H9 (cell line): Measurements from ENCODE around the gene ARL4C. TPM values are rescaled to one million over a fixed set of nuclear protein-coding genes. Genes with fewer than 3 reads are reported as not detected.

Experiments
- DNase-seq: peaks from one replicate; pipeline ENCODE4 v3.0.0-alpha.2; 2017
- H2AFZ ChIP-seq: one replicate; pipeline ENCODE4 v1.6.1; 2013; ENCODE audit warnings: mild to moderate bottlenecking, low read length, control low read depth, moderate library complexity
- H2AK5ac ChIP-seq: 2 replicates; pipeline ENCODE4 v1.6.1; 2013; ENCODE audit warnings: low read length, control low read depth, mixed read lengths; ENCODE audit not compliant: insufficient read length
- H2BK120ac ChIP-seq: one replicate; pipeline ENCODE4 v1.6.1; 2013; ENCODE audit warnings: low read depth, mild to moderate bottlenecking, low read length, control low read depth, inconsistent platforms; ENCODE audit not compliant: poor library complexity, severe bottlenecking
- H2BK12ac ChIP-seq: 2 replicates; pipeline ENCODE4 v1.6.1; 2013; ENCODE audit warnings: low read length, control low read depth, mixed read lengths, low read depth; ENCODE audit not compliant: insufficient read length
- H2BK15ac ChIP-seq: 2 replicates; pipeline ENCODE4 v1.6.1; 2013; ENCODE audit warnings: low read depth, low read length, control low read depth
- H2BK20ac ChIP-seq: one replicate; pipeline ENCODE4 v1.6.1; 2013; ENCODE audit warnings: low read depth, mild to moderate bottlenecking, low read length, control low read depth, inconsistent platforms; ENCODE audit not compliant: poor library complexity, severe bottlenecking
- H2BK5ac ChIP-seq: 2 replicates; pipeline ENCODE4 v1.6.1; 2013; ENCODE audit warnings: low read length, control low read depth, mixed read lengths; ENCODE audit not compliant: insufficient read length
- H3K14ac ChIP-seq: 2 replicates; pipeline ENCODE4 v1.6.1; 2013; ENCODE audit warnings: low read length, control low read depth; ENCODE audit not compliant: insufficient read depth
- H3K18ac ChIP-seq: 2 replicates; pipeline ENCODE4 v1.6.1; 2013; ENCODE audit warnings: low read depth, mild to moderate bottlenecking, mixed read lengths, low read length, control low read depth; ENCODE audit not compliant: insufficient read length
- H3K23ac ChIP-seq: 2 replicates; pipeline ENCODE4 v1.6.1; 2013; ENCODE audit warnings: low read length, control low read depth, mixed read lengths, low read depth; ENCODE audit not compliant: insufficient read length
- H3K23me2 ChIP-seq: 2 replicates; pipeline ENCODE4 v1.6.1; 2013; ENCODE audit warnings: low read depth, mild to moderate bottlenecking, mixed read lengths, low read length, control low read depth; ENCODE audit not compliant: insufficient read length, poor library complexity, severe bottlenecking
- H3K27ac ChIP-seq: 2 replicates; pipeline ENCODE4 v1.5.1; 2013; ENCODE audit warnings: low read length, control low read depth, mixed read lengths, low read depth; ENCODE audit not compliant: insufficient read length
- H3K27me3 ChIP-seq: 2 replicates; pipeline ENCODE4 v1.6.1; 2013; ENCODE audit warnings: low read length, control low read depth, inconsistent platforms; ENCODE audit not compliant: insufficient read depth
- H3K4ac ChIP-seq: 2 replicates; pipeline ENCODE4 v1.6.1; 2013; ENCODE audit warnings: low read depth, mild to moderate bottlenecking, control low read depth, inconsistent platforms, low read length, moderate library complexity
- H3K4me1 ChIP-seq: 2 replicates; pipeline ENCODE4 v1.6.1; 2013; ENCODE audit warnings: low read length, control low read depth, inconsistent platforms; ENCODE audit not compliant: insufficient read depth
- H3K4me2 ChIP-seq: 2 replicates; pipeline ENCODE4 v1.6.1; 2013; ENCODE audit warnings: low read length, control low read depth, mixed read lengths; ENCODE audit not compliant: insufficient read length, insufficient read depth
- H3K56ac ChIP-seq: 2 replicates; pipeline ENCODE4 v1.6.1; 2013; ENCODE audit warnings: low read depth, mild to moderate bottlenecking, mixed read lengths, low read length, control low read depth; ENCODE audit not compliant: insufficient read length
- H3K79me1 ChIP-seq: 2 replicates; pipeline ENCODE4 v1.6.1; 2013; ENCODE audit warnings: low read depth, mild to moderate bottlenecking, moderate library complexity, low read length, control low read depth, inconsistent platforms; ENCODE audit not compliant: insufficient read depth, poor library complexity, severe bottlenecking
- H3K79me2 ChIP-seq: 2 replicates; pipeline ENCODE4 v1.6.1; 2013; ENCODE audit warnings: low read length, control low read depth, inconsistent platforms; ENCODE audit not compliant: insufficient read depth
- H3K9ac ChIP-seq: 2 replicates; pipeline ENCODE4 v1.6.1; 2013; ENCODE audit warnings: low read length, control low read depth, mixed read lengths; ENCODE audit not compliant: insufficient read length; ENCODE audit errors: extremely low read depth
- H3K9me3 ChIP-seq: one replicate; pipeline ENCODE4 v1.6.1; 2013; ENCODE audit warnings: low read depth, low read length, inconsistent platforms; ENCODE audit not compliant: control insufficient read depth
- H3T11ph ChIP-seq: one replicate; pipeline ENCODE4 v1.6.1; 2013; ENCODE audit warnings: mild to moderate bottlenecking, low read length, control low read depth, inconsistent platforms
- H4K20me1 ChIP-seq: one replicate; pipeline ENCODE4 v1.6.1; 2013; ENCODE audit not compliant: control insufficient read depth, insufficient read length, insufficient read depth
- H4K5ac ChIP-seq: 2 replicates; pipeline ENCODE4 v1.6.1; 2013; ENCODE audit warnings: low read depth, mild to moderate bottlenecking, mixed read lengths, low read length, control low read depth; ENCODE audit not compliant: insufficient read length
- H4K8ac ChIP-seq: replicated peaks from 2 replicates; pipeline ENCODE4 v1.6.1; 2013; ENCODE audit warnings: low read length, control low read depth, mixed read lengths, low read depth; ENCODE audit not compliant: insufficient read length
- H4K91ac ChIP-seq: 2 replicates; pipeline ENCODE4 v1.6.1; 2013; ENCODE audit warnings: low read depth, mild to moderate bottlenecking, moderate library complexity, mixed read lengths, low read length, control low read depth; ENCODE audit not compliant: insufficient read length
- H3K27ac Mint-ChIP-seq, 3 experiments: 2 replicates in 2 of 3; 3 replicates in 1 of 3; pipeline ENCODE4 v1.8.0; 2020 to 2021; ENCODE audit warnings: mixed read lengths in 3 of 3, mild to moderate bottlenecking in 1 of 3, moderate library complexity in 1 of 3
- H3K27me3 Mint-ChIP-seq: 2 replicates; pipeline ENCODE4 v1.8.0; 2021; ENCODE audit warnings: low read depth, mild to moderate bottlenecking, moderate library complexity, mixed read lengths
- H3K36me3 Mint-ChIP-seq, 3 experiments: 2 replicates in 2 of 3; 3 replicates in 1 of 3; pipeline ENCODE4 v1.8.0; 2020 to 2021; ENCODE audit warnings: low read depth in 3 of 3, mixed read lengths in 3 of 3; ENCODE audit not compliant: insufficient read depth in 1 of 3
- H3K4me1 Mint-ChIP-seq, 2 experiments: 2 replicates each; pipeline ENCODE4 v1.8.0; 2020; ENCODE audit warnings: mixed read lengths in 2 of 2
- H3K4me3 Mint-ChIP-seq, 2 experiments: 2 replicates in 1 of 2; 3 replicates in 1 of 2; pipeline ENCODE4 v1.8.0; 2020 to 2021; ENCODE audit warnings: mild to moderate bottlenecking in 2 of 2, mixed read lengths in 2 of 2, moderate library complexity in 1 of 2
- H3K9me3 Mint-ChIP-seq, 2 experiments: 2 replicates in 1 of 2; 3 replicates in 1 of 2; pipeline ENCODE4 v1.8.0; 2020; ENCODE audit warnings: mild to moderate bottlenecking in 2 of 2, mixed read lengths in 2 of 2, moderate library complexity in 1 of 2
- WGBS: extraction: QIAGEN DNeasy Blood & Tissue Kit; methylation state at CpG from one replicate; pipeline ENCODE4 v1.1.7; 2013; ENCODE audit warnings: missing lambda C conversion rate, low lambda C conversion rate, mixed read lengths; ENCODE audit not compliant: insufficient read length; ENCODE audit errors: extremely low coverage; 5-methylcytosine and 5-hydroxymethylcytosine counted together
- total RNA-seq: library from RNA; stranded (reverse); gene quantifications from 2 replicates; pipeline ENCODE4 v1.2.1, GENCODE V29; 2021
- TF ChIP-seq, protein P1 (sequence below): fragments of 200-600 bp; sonication (generic); conservative IDR thresholded peaks from 3 replicates; pipeline ENCODE4 v1.8.0; 2021; ENCODE audit warnings: antibody characterized with exemption, mild to moderate bottlenecking

ARL4C gene
- total RNA-seq, 1 experiment from 2014 or later: 12.0 TPM

DNA sequence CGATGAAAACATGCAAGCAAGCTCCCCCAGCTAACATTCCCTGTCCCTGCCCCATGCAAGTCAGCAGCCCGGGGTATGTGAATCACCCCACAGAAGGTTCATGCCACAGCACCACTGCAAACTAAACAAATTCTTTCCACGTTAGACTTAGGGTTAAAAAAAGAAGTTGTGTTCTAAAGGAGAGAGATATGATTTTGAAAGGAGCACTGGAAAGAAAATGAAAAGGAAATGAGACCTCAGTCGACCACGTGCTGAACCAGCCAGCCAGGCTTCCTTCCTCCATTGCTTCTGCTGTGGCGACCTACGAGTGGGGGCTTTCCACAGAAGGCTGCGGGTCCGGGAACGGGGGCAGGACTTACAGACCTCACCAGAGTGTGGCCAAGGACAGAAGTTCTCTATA lies 52.0 kb downstream of the ARL4C start:
- peaks cover 30 to 32% of the 10 kb centered on the region in 2 experiments for H3K4me1 Mint-ChIP-seq
- no peak overlapping the region for H3K27ac ChIP-seq
- no peak for DNase-seq

More for the DNA sequence above, 52.0 kb downstream of the ARL4C start:
- H3K4ac ChIP-seq: no peak overlapping the region
- no peak overlapping the region for H3K9ac ChIP-seq
- Mint-ChIP-seq H3K27ac (no peak overlapping the region), H3K9me3 (no peaks in the 10 kb centered on the region), H3K36me3 (peaks cover 0 to 3% (median 0%) of the 10 kb centered on the region in 3 experiments; a peak in 2 of 7 replicates), H3K4me3 (no peak overlapping the region), H3K27me3 (peaks cover 38% of the 10 kb centered on the region)
- no peak overlapping the region for H3K23ac ChIP-seq
- H3K9me3 ChIP-seq: no peaks in the 10 kb centered on the region
- H3K4me2 ChIP-seq: no peak overlapping the region
- H4K8ac ChIP-seq: no peak overlapping the region
- no peaks in the 10 kb centered on the region; the same call in 1 of the 2 replicates for H3K27me3 ChIP-seq
- H2BK5ac ChIP-seq: no peak overlapping the region
- no peaks in the 10 kb centered on the region for H3K23me2 ChIP-seq
- TF ChIP-seq, protein P1, sequence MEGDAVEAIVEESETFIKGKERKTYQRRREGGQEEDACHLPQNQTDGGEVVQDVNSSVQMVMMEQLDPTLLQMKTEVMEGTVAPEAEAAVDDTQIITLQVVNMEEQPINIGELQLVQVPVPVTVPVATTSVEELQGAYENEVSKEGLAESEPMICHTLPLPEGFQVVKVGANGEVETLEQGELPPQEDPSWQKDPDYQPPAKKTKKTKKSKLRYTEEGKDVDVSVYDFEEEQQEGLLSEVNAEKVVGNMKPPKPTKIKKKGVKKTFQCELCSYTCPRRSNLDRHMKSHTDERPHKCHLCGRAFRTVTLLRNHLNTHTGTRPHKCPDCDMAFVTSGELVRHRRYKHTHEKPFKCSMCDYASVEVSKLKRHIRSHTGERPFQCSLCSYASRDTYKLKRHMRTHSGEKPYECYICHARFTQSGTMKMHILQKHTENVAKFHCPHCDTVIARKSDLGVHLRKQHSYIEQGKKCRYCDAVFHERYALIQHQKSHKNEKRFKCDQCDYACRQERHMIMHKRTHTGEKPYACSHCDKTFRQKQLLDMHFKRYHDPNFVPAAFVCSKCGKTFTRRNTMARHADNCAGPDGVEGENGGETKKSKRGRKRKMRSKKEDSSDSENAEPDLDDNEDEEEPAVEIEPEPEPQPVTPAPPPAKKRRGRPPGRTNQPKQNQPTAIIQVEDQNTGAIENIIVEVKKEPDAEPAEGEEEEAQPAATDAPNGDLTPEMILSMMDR: no peak
- H3K79me2 ChIP-seq: no peaks in the 10 kb centered on the region
- no peaks in the 10 kb centered on the region for H4K20me1 ChIP-seq
- H3K4me1 ChIP-seq: peaks cover 3% of the 10 kb centered on the region; the same call in 1 of the 2 replicates
- H2BK12ac ChIP-seq: no peak overlapping the region
- no peak overlapping the region for H2AFZ ChIP-seq
- no peak overlapping the region for H4K91ac ChIP-seq
- no peak overlapping the region for H3T11ph ChIP-seq
- no peaks in the 10 kb centered on the region for H3K79me1 ChIP-seq
- no peak overlapping the region for H2BK15ac ChIP-seq
- no peak overlapping the region for H2BK120ac ChIP-seq
- H4K5ac ChIP-seq: no peak overlapping the region
- H3K18ac ChIP-seq: no peak overlapping the region
- no peak overlapping the region for H3K56ac ChIP-seq
- no CpG with 5 or more reads among the region's 10 CpGs for WGBS
- no peak overlapping the region for H2AK5ac ChIP-seq
- no peak overlapping the region for H2BK20ac ChIP-seq
- H3K14ac ChIP-seq: no peak overlapping the region
